ENCODE results near the gene RRP36.

- TF ChIP-seq EGR1 (IDR thresholded peaks at IDR 0.05; ENCODE audit: borderline replicate concordance, low read depth, low read length) (no peak), HDAC2 (IDR thresholded peaks at IDR 0.05; ENCODE audit: borderline replicate concordance in 1 of 2, low read depth in 2 of 2, low read length in 2 of 2) (no peak), EZH2 (IDR thresholded peaks at IDR 0.05; ENCODE audit: low read depth, low read length, severe bottlenecking) (no peak), RBBP5 (IDR thresholded peaks at IDR 0.05; ENCODE audit: borderline replicate concordance, low read depth, low read length) (no peak), TEAD4 (IDR thresholded peaks at IDR 0.05; ENCODE audit: low read depth, low read length) (no peak), POLR2A (IDR thresholded peaks at IDR 0.05; ENCODE audit: control extremely low read depth in 1 of 2, low read depth in 2 of 2, low read length in 2 of 2) (no peak), POLR2AphosphoS5 (IDR thresholded peaks at IDR 0.05; ENCODE audit: low read depth, low read length) (no peak), CTCF (IDR thresholded peaks at IDR 0.05; ENCODE audit: control extremely low read depth in 1 of 3, insufficient read depth in 1 of 3, low read depth in 1 of 3, low read length in 3 of 3) (no peak), YY1 (IDR thresholded peaks at IDR 0.05; ENCODE audit: low read depth, low read length) (no peak)
These were observed 40.4 kb downstream of the RRP36 start for GRCh38 chr6:43061861-43062260.
